C4-2B (cell line): ENCODE measurements around the gene SCAMP3.

Experiments used
- ZFX ChIP-seq: fragments of 450-650 bp; IDR thresholded peaks from 2 replicates; pipeline ENCODE4 v1.6.1; 2017
- TF ChIP-seq, protein P1 (sequence below): fragments of 450-650 bp; conservative IDR thresholded peaks from 2 replicates; pipeline ENCODE4 v1.5.1; 2017; ENCODE audit warnings: mild to moderate bottlenecking

- TF ChIP-seq, protein P1, sequence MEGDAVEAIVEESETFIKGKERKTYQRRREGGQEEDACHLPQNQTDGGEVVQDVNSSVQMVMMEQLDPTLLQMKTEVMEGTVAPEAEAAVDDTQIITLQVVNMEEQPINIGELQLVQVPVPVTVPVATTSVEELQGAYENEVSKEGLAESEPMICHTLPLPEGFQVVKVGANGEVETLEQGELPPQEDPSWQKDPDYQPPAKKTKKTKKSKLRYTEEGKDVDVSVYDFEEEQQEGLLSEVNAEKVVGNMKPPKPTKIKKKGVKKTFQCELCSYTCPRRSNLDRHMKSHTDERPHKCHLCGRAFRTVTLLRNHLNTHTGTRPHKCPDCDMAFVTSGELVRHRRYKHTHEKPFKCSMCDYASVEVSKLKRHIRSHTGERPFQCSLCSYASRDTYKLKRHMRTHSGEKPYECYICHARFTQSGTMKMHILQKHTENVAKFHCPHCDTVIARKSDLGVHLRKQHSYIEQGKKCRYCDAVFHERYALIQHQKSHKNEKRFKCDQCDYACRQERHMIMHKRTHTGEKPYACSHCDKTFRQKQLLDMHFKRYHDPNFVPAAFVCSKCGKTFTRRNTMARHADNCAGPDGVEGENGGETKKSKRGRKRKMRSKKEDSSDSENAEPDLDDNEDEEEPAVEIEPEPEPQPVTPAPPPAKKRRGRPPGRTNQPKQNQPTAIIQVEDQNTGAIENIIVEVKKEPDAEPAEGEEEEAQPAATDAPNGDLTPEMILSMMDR: no peak
- no peak for TF ChIP-seq ZFX
Observed at GRCh38 chr1:155244368-155245162, 17.6 kb downstream of the SCAMP3 start.
